Ovary (tissue), 9 donors: ENCODE results near the gene PRKAG3. TPM values are rescaled to one million over a fixed set of nuclear protein-coding genes. Genes with fewer than 3 reads are reported as not detected.

Experiments
- DNase-seq, 5 donors: peaks; one replicate each; pipeline ENCODE4 v3.0.0-alpha.2; 2019 to 2020
- H3K27ac ChIP-seq, 2 donors: fragments of 200-600 bp; one replicate each; pipeline versions ENCODE4 v1.5.1 to v1.8.0; 2019 to 2022
- H3K27me3 ChIP-seq: fragments of 200-600 bp; one replicate; pipeline ENCODE4 v1.8.0; 2022
- H3K36me3 ChIP-seq: fragments of 200-600 bp; sonication (generic); one replicate; pipeline ENCODE4 v1.5.1; 2019
- H3K4me1 ChIP-seq: one replicate; pipeline ENCODE4 v1.8.1; 2013; ENCODE audit warnings: mild to moderate bottlenecking, moderate library complexity; ENCODE audit not compliant: insufficient read depth
- H3K4me3 ChIP-seq: fragments of 200-600 bp; sonication (generic); one replicate; pipeline ENCODE4 v1.5.1; 2017
- H3K9me3 ChIP-seq, 2 donors: fragments of 200-600 bp in 1 of 2; sonication (generic) in 1 of 2; one replicate each; pipeline versions ENCODE4 v1.5.1 to v1.8.1; 2013 to 2019; ENCODE audit warnings: mild to moderate bottlenecking in 1 of 2, moderate library complexity in 1 of 2
- CTCF ChIP-seq, 3 donors: fragments of 450-650 bp in 2 of 3; fragments of 200-600 bp in 1 of 3; IDR thresholded peaks; one replicate each; pipeline versions ENCODE4 v1.5.1 to v1.8.0; 2016 to 2022; ENCODE audit warnings: antibody characterized with exemption in 3 of 3, mild to moderate bottlenecking in 1 of 3
- EP300 ChIP-seq: sonication (generic); formaldehyde crosslinking; IDR thresholded peaks from one replicate; pipeline ENCODE4 v1.6.1; 2017; ENCODE audit warnings: antibody characterized with exemption
- POLR2A ChIP-seq: fragments of 450-650 bp; IDR thresholded peaks from one replicate; pipeline ENCODE4 v1.6.1; 2017; ENCODE audit warnings: antibody characterized with exemption, mild to moderate bottlenecking, moderate library complexity
- WGBS, 3 donors: extraction: QIAGEN DNeasy Blood & Tissue Kit in 1 of 3; methylation state at CpG; one replicate each; pipeline versions ENCODE4 v1.1.5 to v1.1.7; 2013 to 2017; 5-methylcytosine and 5-hydroxymethylcytosine counted together
- intact Hi-C, 4 donors: fragments of 100-400 bp; cut with DNase I; formaldehyde crosslinking; loops; one replicate each; pipeline versions ENCODE4 v1.11.0 to v1.15.1; 2022 to 2023
- polyA plus RNA-seq, 2 donors: library from polyadenylated mRNA; stranded (reverse); fragments of 200-250 nt in 1 of 2; fragments of 350-450 nt in 1 of 2; fragmentation: Illumina TruSeq in 1 of 2; extraction: RNeasy Lipid Tissue Mini Kit (QIAGEN cat#74804) in 1 of 2; gene quantifications; one replicate each; pipeline ENCODE4 v1.2.3, GENCODE V29; 2013 to 2014
- total RNA-seq, 7 donors: library from RNA; depleted of rRNA in 2 of 7; stranded (reverse); fragments of >200 nt in 2 of 7; fragmentation: NEBNext Ultra II Directional in 3 of 7; extraction: Animal tissue kit (Norgen Biotek cat#: 25700) in 3 of 7; gene quantifications; one replicate each; pipeline versions ENCODE4 v1.1.0 to v1.2.4, GENCODE V29; 2016 to 2023
- donor health status: DM: no; HTN: no; CAD: no; lungs with moderate emphysema.
- donor health status: DM: no; HTN: no; CAD: no.
- donor health status: Bipolar disorder and iron deficiency.
- donor health status: DM: yes; HTN: yes; CAD: no.
- donor health status: DM: no; HTN: no; CAD: no.
- donor health status: DM: yes; HTN: yes; CAD: no.

The PRKAG3 gene
- total and polyA plus RNA-seq, 9 donors: 0.11 to 0.32 TPM; not detected in 7

GRCh38 chr2:218783688-218784087 is 47.9 kb downstream of the PRKAG3 start:
- Histone ChIP-seq H3K27ac (no peak overlapping the region), H3K4me1 (peaks cover 4% of the 10 kb centered on the region), H3K27me3 (no peaks in the 10 kb centered on the region), H3K4me3 (no peak overlapping the region), H3K36me3 (no peaks in the 10 kb centered on the region), H3K9me3 (no peaks in the 10 kb centered on the region)
- no peak for TF ChIP-seq EP300
- no peak for TF ChIP-seq CTCF (IDR thresholded peaks at IDR 0.05)
- TF ChIP-seq POLR2A: no peak
- DNase-seq: no peak
- 87 to 93% (median 89%) methylated on average over 4 of the region's 4 CpGs for WGBS, 3 donors
- intact Hi-C loops: no loop called here

- peaks cover 4% of the 10 kb centered on the region for H3K4me1 ChIP-seq
- intact Hi-C loops: no loop called here
- no peak overlapping the region for H3K27ac ChIP-seq
- DNase-seq: no peak
- WGBS, 3 donors: 8 to 15% (median 11%) methylated on average over 6 of the region's 6 CpGs
- H3K9me3 ChIP-seq: no peaks in the 10 kb centered on the region
- peak overlapping the region; percentile 56 for H3K4me3 ChIP-seq
- no peaks in the 10 kb centered on the region for H3K27me3 ChIP-seq
- no peaks in the 10 kb centered on the region for H3K36me3 ChIP-seq
- no peak for TF ChIP-seq POLR2A
- TF ChIP-seq CTCF (IDR thresholded peaks at IDR 0.05): no peak
- no peak for TF ChIP-seq EP300
Observed at GRCh38 chr2:218782528-218782844, 49.1 kb downstream of the PRKAG3 start.

- intact Hi-C loops: no loop called here
- Histone ChIP-seq H3K36me3 (no peaks in the 10 kb centered on the region), H3K4me1 (peaks cover 4% of the 10 kb centered on the region), H3K27ac (peak within 1 kb of the TSS; percentile 34 to 53), H3K4me3 (peak within 1 kb of the TSS; percentile 56), H3K9me3 (no peaks in the 10 kb centered on the region), H3K27me3 (no peaks in the 10 kb centered on the region)
- WGBS, 3 donors: 1% methylated on average over 55 to 76 of the region's 76 CpGs
- peak; percentile 59 to 70 (median 59) for DNase-seq
- no peak for TF ChIP-seq EP300
- peak; percentile 47 for TF ChIP-seq POLR2A
Observed at GRCh38 chr2:218781691-218782527, 49.7 kb downstream of the PRKAG3 start, which contains the start of gene CYP27A1. Gene CYP27A1, plus strand, starts transcription at chr2:218782147. Its CDS starts 36 bp downstream, at chr2:218782183.

- Histone ChIP-seq H3K27ac (peak overlapping the region in 1 of 2 donors; percentile 53), H3K36me3 (no peaks in the 10 kb centered on the region), H3K9me3 (no peaks in the 10 kb centered on the region), H3K4me3 (peak overlapping the region; percentile 56), H3K4me1 (peaks cover 4% of the 10 kb centered on the region), H3K27me3 (no peaks in the 10 kb centered on the region)
- no peak for DNase-seq
- intact Hi-C loops: no loop called here
- WGBS, 3 donors: 38 to 39% (median 39%) methylated on average over 15 of the region's 15 CpGs
- no peak for TF ChIP-seq POLR2A
- TF ChIP-seq EP300: no peak
- no peak for TF ChIP-seq CTCF (IDR thresholded peaks at IDR 0.05)
Observed at GRCh38 chr2:218780851-218781690, 50.5 kb downstream of the PRKAG3 start.
